Neural progenitor cell (in vitro differentiated cells): ENCODE results near the gene ANXA6.

Experiments
- EZH2phosphoT487 ChIP-seq: fragments of 200-600 bp; sonication (generic); IDR thresholded peaks from 2 replicates; pipeline ENCODE4 v1.6.1; 2017; ENCODE audit warnings: antibody characterized with exemption
- TF ChIP-seq, protein P1 (sequence below): fragments of 200-600 bp; sonication (generic); IDR thresholded peaks from 2 replicates; pipeline ENCODE4 v1.5.1; 2017; ENCODE audit warnings: antibody characterized with exemption, mild to moderate bottlenecking

DNA sequence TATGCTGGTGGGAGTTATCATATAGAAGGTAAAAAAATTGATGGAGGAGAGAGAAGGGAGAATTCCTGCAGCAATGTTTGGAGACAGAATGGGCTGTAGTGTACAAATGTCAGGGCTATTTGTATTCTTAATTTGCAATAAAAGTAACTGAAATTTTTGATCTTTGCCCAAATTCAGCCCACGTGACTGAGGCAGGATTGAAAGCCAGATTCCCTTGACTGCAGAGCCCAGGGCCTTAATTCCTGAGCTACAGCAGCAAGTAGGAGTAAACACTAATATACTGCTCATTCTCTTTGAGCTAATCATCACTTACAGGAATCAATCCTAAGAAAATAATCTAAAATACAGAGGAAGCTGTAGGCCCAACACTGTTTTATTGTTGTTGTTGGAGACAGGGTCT, 5.2 kb upstream of the ANXA6 start:
- no peak for TF ChIP-seq EZH2phosphoT487
- TF ChIP-seq, protein P1, sequence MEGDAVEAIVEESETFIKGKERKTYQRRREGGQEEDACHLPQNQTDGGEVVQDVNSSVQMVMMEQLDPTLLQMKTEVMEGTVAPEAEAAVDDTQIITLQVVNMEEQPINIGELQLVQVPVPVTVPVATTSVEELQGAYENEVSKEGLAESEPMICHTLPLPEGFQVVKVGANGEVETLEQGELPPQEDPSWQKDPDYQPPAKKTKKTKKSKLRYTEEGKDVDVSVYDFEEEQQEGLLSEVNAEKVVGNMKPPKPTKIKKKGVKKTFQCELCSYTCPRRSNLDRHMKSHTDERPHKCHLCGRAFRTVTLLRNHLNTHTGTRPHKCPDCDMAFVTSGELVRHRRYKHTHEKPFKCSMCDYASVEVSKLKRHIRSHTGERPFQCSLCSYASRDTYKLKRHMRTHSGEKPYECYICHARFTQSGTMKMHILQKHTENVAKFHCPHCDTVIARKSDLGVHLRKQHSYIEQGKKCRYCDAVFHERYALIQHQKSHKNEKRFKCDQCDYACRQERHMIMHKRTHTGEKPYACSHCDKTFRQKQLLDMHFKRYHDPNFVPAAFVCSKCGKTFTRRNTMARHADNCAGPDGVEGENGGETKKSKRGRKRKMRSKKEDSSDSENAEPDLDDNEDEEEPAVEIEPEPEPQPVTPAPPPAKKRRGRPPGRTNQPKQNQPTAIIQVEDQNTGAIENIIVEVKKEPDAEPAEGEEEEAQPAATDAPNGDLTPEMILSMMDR: no peak
